Activated T-cell treated with anti-CD3 and anti-CD28 coated beads, Interleukin-2, amount 50 U/mL, for 72 hours (primary cell): ENCODE results near the gene TRPV5. TPM values are rescaled to one million over a fixed set of nuclear protein-coding genes. Genes with fewer than 3 reads are reported as not detected.

Experiments
- ATAC-seq, 2 donors: fragments of 150-1000 bp; cut with Tn5 transposase; replicated peaks in 1 of 2; 2 replicates each; pipeline ENCODE4 v1.10.0; 2021; ENCODE audit warnings: moderate library complexity in 2 of 2, mild to moderate bottlenecking in 1 of 2
- DNase-seq, 2 donors: peaks; one replicate each; pipeline ENCODE4 v3.0.0; 2021 to 2022; ENCODE audit warnings: mixed read lengths in 1 of 2
- H3K27ac Mint-ChIP-seq: one replicate; pipeline ENCODE4 v1.8.0; 2022; ENCODE audit warnings: mild to moderate bottlenecking, moderate library complexity, mixed read lengths
- H3K27me3 Mint-ChIP-seq: one replicate; pipeline ENCODE4 v1.8.0; 2022; ENCODE audit warnings: low read depth, mixed read lengths
- H3K36me3 Mint-ChIP-seq, 2 donors: one replicate each; pipeline ENCODE4 v1.8.0; 2022; ENCODE audit warnings: mixed read lengths in 2 of 2, mild to moderate bottlenecking in 1 of 2; ENCODE audit not compliant: insufficient read depth in 2 of 2
- H3K4me1 Mint-ChIP-seq: one replicate; pipeline ENCODE4 v1.8.0; 2022; ENCODE audit warnings: low read depth, mixed read lengths
- H3K4me3 Mint-ChIP-seq, 2 donors: one replicate each; pipeline ENCODE4 v1.8.0; 2022; ENCODE audit warnings: mild to moderate bottlenecking in 2 of 2, mixed read lengths in 2 of 2, moderate library complexity in 2 of 2
- H3K9me3 Mint-ChIP-seq, 2 donors: one replicate each; pipeline ENCODE4 v1.8.0; 2022; ENCODE audit warnings: mixed read lengths in 2 of 2
- total RNA-seq, 2 donors: library from RNA; stranded (reverse); gene quantifications; one replicate each; pipeline ENCODE4 v1.2.3, GENCODE V29; 2022

TRPV5 gene
- total RNA-seq, 2 donors from 2014 or later: 0.09 TPM; not detected in 1

DNA sequence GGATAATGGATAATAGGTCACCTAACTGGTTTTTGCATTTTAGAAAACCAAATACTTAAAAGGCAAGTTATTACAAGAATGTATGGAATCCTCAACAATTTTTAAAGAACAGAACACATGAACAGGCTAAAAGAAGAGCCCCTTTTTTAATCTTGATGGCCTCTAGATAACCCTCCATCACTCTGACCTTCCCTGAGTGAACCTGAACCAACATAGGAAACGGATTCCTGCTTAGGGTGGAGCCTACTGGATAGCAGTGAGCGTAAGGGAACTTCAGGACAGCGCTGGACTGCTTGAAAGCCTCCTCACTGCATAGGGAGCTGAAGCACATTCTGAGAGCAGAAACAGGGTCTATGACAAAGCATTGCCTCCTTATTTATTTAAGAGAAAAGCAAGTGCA lies 20.5 kb downstream of the TRPV5 start:
- Mint-ChIP-seq H3K27ac (no peak overlapping the region), H3K9me3 (no peaks in the 10 kb centered on the region), H3K4me3 (no peak overlapping the region), H3K27me3 (peaks cover 25% of the 10 kb centered on the region), H3K4me1 (no peaks in the 10 kb centered on the region), H3K36me3 (no peaks in the 10 kb centered on the region)
- DNase-seq (no peak), ATAC-seq (no peak)

- Mint-ChIP-seq H3K27me3 (peaks cover 32% of the 10 kb centered on the region), H3K4me3 (no peak overlapping the region), H3K9me3 (peaks cover 0 to 3% of the 10 kb centered on the region in 2 donors), H3K36me3 (no peaks in the 10 kb centered on the region), H3K27ac (no peak overlapping the region), H3K4me1 (no peaks in the 10 kb centered on the region)
- ATAC-seq (no peak), DNase-seq (no peak)
Observed at GRCh38 chr7:142910481-142910880, 23.1 kb downstream of the TRPV5 start.

DNA sequence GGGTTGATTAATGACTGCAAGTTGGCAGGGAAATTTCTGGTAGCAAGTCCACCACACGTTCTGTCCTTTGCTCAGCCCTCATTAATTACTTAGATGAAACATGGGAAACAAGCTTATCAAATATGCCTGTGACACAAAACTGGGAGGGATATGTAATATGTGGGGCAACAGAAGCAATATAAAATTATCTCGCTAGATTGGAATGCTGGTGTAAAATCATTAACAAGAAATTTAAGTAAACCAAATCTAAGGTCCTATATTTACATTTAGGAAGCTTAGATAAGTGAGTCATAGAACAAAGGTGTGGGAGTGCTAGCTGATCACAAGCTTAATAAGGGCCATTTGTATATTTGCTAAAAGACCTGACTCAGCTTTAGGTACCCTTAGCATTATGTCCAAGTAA lies 23.5 kb downstream of the TRPV5 start:
- no peak overlapping the region for H3K27ac Mint-ChIP-seq
- H3K36me3 Mint-ChIP-seq: no peaks in the 10 kb centered on the region
- H3K4me3 Mint-ChIP-seq: no peak overlapping the region
- peaks cover 32% of the 10 kb centered on the region for H3K27me3 Mint-ChIP-seq
- DNase-seq (no peak), ATAC-seq (no peak)
- H3K9me3 Mint-ChIP-seq: peaks cover 0 to 3% of the 10 kb centered on the region in 2 donors
- H3K4me1 Mint-ChIP-seq: no peaks in the 10 kb centered on the region

DNA sequence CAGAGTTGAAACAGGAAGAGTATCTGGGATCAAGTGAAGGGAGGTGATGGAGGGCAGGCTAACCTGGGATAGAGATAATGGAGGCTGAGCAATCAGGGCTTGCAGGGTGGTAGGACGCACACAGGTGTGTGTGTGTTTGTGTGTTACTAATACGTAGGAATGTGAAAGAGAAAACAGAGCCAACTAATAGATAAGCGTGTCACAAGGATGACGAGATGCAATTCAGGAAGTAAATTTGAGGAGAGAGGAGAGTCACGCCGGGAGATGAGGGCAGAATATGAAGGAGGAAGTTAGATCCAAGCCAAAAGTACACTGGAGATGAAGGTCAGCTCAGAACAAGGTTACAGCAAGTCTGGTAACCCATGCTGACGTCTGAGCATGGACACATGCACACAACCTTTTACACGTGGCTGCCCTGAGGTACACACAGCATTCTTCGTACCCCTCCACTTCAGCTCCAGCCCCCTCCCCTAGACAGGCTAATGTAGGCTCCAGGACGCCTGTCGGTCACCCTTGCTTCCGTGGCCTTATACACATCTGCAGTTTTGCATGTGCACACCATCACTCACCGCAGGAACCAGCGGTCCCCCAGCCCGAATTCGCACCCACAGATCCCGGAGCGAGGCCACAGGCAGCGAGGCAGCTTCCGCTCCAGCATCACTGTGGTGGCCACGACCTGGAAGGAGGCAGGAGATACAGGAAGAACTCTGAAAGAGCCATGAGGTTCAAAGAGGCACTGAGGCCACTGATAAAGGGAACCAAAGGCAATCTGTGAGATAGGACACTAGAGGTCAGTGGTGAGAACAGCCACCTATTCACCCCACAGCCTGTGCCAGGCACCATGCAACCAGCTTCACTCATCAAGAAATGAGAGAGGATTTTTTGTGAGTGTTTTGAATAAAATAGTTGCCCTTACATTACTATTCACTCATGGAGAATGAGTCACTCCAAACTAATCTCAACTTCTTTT lies 24.3 kb downstream of the TRPV5 start:
- Mint-ChIP-seq H3K4me1 (no peaks in the 10 kb centered on the region), H3K27ac (no peak overlapping the region), H3K4me3 (no peak overlapping the region), H3K36me3 (no peaks in the 10 kb centered on the region), H3K27me3 (peaks cover 32% of the 10 kb centered on the region), H3K9me3 (peaks cover 0 to 3% of the 10 kb centered on the region in 2 donors)
- DNase-seq (no peak), ATAC-seq (peak in 1 of 2 donors; percentile 31)

- Mint-ChIP-seq H3K36me3 (no peaks in the 10 kb centered on the region), H3K9me3 (peaks cover 0 to 3% of the 10 kb centered on the region in 2 donors), H3K27me3 (peaks cover 32% of the 10 kb centered on the region), H3K4me1 (no peaks in the 10 kb centered on the region), H3K27ac (no peak overlapping the region), H3K4me3 (no peak overlapping the region)
- DNase-seq: no peak
- no peak for ATAC-seq
Observed at GRCh38 chr7:142908290-142908689, 25.3 kb downstream of the TRPV5 start.

DNA sequence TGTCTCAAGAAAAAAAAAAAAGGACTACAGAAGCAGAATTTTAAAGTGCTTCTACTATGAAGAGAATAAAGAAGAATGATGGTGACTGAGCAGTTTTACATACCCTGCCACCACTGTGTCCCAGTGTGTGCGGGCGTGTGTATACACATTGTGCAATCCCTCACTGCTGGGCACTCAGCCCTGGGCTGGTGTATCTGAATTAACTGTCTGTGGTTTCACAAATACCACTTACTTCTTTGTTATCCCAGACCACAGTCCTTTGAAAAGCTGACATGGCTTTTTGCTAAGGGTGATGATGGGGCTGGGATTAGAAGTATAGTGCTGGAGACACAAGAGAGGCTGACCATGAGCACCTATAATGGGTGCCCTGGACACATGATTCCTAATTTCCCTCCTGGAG lies 26.9 kb downstream of the TRPV5 start:
- Mint-ChIP-seq H3K4me3 (no peak overlapping the region), H3K4me1 (no peaks in the 10 kb centered on the region), H3K27me3 (peaks cover 31% of the 10 kb centered on the region), H3K27ac (no peak overlapping the region), H3K36me3 (peaks cover 0 to 2% of the 10 kb centered on the region in 2 donors), H3K9me3 (peaks cover 2 to 3% of the 10 kb centered on the region in 2 donors)
- ATAC-seq: no peak
- no peak for DNase-seq

- Mint-ChIP-seq H3K4me1 (no peaks in the 10 kb centered on the region), H3K9me3 (peaks cover 2 to 3% of the 10 kb centered on the region in 2 donors), H3K27ac (no peak overlapping the region), H3K27me3 (peaks cover 22% of the 10 kb centered on the region), H3K36me3 (peaks cover 0 to 2% of the 10 kb centered on the region in 2 donors), H3K4me3 (no peak overlapping the region)
- DNase-seq: no peak
- ATAC-seq: no peak
Observed at GRCh38 chr7:142905759-142906158, 27.8 kb downstream of the TRPV5 start.

- Mint-ChIP-seq H3K4me3 (no peak overlapping the region), H3K36me3 (peaks cover 0 to 2% of the 10 kb centered on the region in 2 donors), H3K27ac (no peak overlapping the region), H3K4me1 (no peaks in the 10 kb centered on the region), H3K9me3 (peaks cover 2 to 3% of the 10 kb centered on the region in 2 donors), H3K27me3 (peaks cover 16% of the 10 kb centered on the region)
- no peak for DNase-seq
- ATAC-seq: no peak
Observed at GRCh38 chr7:142904128-142904527, 29.4 kb downstream of the TRPV5 start.

- Mint-ChIP-seq H3K27ac (no peak overlapping the region), H3K27me3 (no peaks in the 10 kb centered on the region), H3K4me1 (no peaks in the 10 kb centered on the region), H3K36me3 (peaks cover 0 to 2% of the 10 kb centered on the region in 2 donors), H3K9me3 (peaks cover 2 to 3% of the 10 kb centered on the region in 2 donors), H3K4me3 (no peak overlapping the region)
- no peak for DNase-seq
- no peak for ATAC-seq
Observed at GRCh38 chr7:142901426-142902259, 31.9 kb downstream of the TRPV5 start.

- Mint-ChIP-seq H3K9me3 (peaks cover 0 to 2% of the 10 kb centered on the region in 2 donors), H3K4me1 (no peaks in the 10 kb centered on the region), H3K4me3 (no peak overlapping the region), H3K27ac (no peak overlapping the region), H3K27me3 (no peaks in the 10 kb centered on the region), H3K36me3 (peaks cover 0 to 2% of the 10 kb centered on the region in 2 donors)
- no peak for DNase-seq
- ATAC-seq: no peak
Observed at GRCh38 chr7:142899661-142900060, 33.9 kb downstream of the TRPV5 start.

- Mint-ChIP-seq H3K4me1 (no peaks in the 10 kb centered on the region), H3K36me3 (peaks cover 0 to 2% of the 10 kb centered on the region in 2 donors), H3K27ac (no peak overlapping the region), H3K27me3 (no peaks in the 10 kb centered on the region), H3K4me3 (no peak overlapping the region), H3K9me3 (peaks cover 0 to 2% of the 10 kb centered on the region in 2 donors)
- ATAC-seq (no peak), DNase-seq (no peak)
Observed at GRCh38 chr7:142898377-142899170, 35.0 kb downstream of the TRPV5 start.

- ATAC-seq (no peak), DNase-seq (no peak)
- Mint-ChIP-seq H3K9me3 (no peaks in the 10 kb centered on the region), H3K27me3 (no peaks in the 10 kb centered on the region), H3K36me3 (no peaks in the 10 kb centered on the region), H3K4me3 (no peak overlapping the region), H3K4me1 (no peaks in the 10 kb centered on the region), H3K27ac (no peak overlapping the region)
Observed at GRCh38 chr7:142897691-142898090, 35.9 kb downstream of the TRPV5 start.
